ENCODE measurements around the gene FRYL. TPM values are rescaled to one million over a fixed set of nuclear protein-coding genes. Genes with fewer than 3 reads are reported as not detected.

Gene FRYL
- polyA plus RNA-seq, 3 donors = 10.8 to 15.8 (median 14.4) TPM

GRCh38 chr4:48490012-48490679, 289.9 kb downstream of the FRYL start, which contains the start of gene ZAR1:
ZAR1 (plus strand) TSS chr4:48490252; CDS start chr4:48490292, 40 bp downstream.
- no peak for DNase-seq
- H3K9ac ChIP-seq (ENCODE audit: insufficient read depth, low read length, poor library complexity, severe bottlenecking) = peak within 1 kb of the TSS; percentile 17
- peaks cover 0 to 12% (median 4%) of the 10 kb centered on the region in 7 donors for H3K9me3 Mint-ChIP-seq

GRCh38 chr4:48489683-48490011, 290.4 kb downstream of the FRYL start:
- Histone ChIP-seq H3K4me2 (replicated peaks; ENCODE audit: extremely low read depth, low read length, poor library complexity, severe bottlenecking) (peak overlapping the region; percentile 62), H2AFZ (ENCODE audit: insufficient read depth, low read depth, low read length, poor library complexity, severe bottlenecking) (peak overlapping the region; percentile 39), H3K36me3 (replicated peaks in 1 of 2; ENCODE audit: control insufficient read depth in 1 of 2, insufficient read depth in 2 of 2, low read length in 2 of 2) (no peaks in the 10 kb centered on the region), H3K27me3 (ENCODE audit: control insufficient read depth in 2 of 2, insufficient read depth in 2 of 2, low read length in 2 of 2) (peaks cover 64 to 80% of the 10 kb centered on the region in 2 donors), H3K4me1 (ENCODE audit: control insufficient read depth in 1 of 2, insufficient read depth in 2 of 2, low read length in 2 of 2) (peaks cover 0 to 15% of the 10 kb centered on the region in 2 donors), H4K20me1 (ENCODE audit: insufficient read depth, low read length) (no peaks in the 10 kb centered on the region), H3K4me3 (replicated peaks in 1 of 3; ENCODE audit: low read depth in 2 of 3, low read length in 3 of 3) (no peak overlapping the region), H3K79me2 (ENCODE audit: insufficient read depth, low read length) (no peaks in the 10 kb centered on the region), H3K9ac (ENCODE audit: insufficient read depth, low read length, poor library complexity, severe bottlenecking) (no peak overlapping the region), H3K9me3 (replicated peaks in 1 of 2; ENCODE audit: control insufficient read depth in 1 of 2, insufficient read depth in 1 of 2, low read length in 2 of 2) (peaks cover 3% of the 10 kb centered on the region in 2 donors), H3K27ac (ENCODE audit: low read depth in 1 of 2, low read length in 2 of 2) (no peak overlapping the region)
- H3K27ac Mint-ChIP-seq = no peak overlapping the region
- no peak for DNase-seq
- 10% methylated on average over 13 of the region's 14 CpGs for WGBS (ENCODE audit: insufficient coverage)
- peaks cover 0 to 15% (median 7%) of the 10 kb centered on the region in 7 donors for H3K9me3 Mint-ChIP-seq
- intact Hi-C loops (cut with micrococcal nuclease) = no loop called here
- H3K27me3 Mint-ChIP-seq (ENCODE audit: low read depth in 3 of 3) = peaks cover 62 to 78% (median 69%) of the 10 kb centered on the region in 3 donors
- H3K36me3 Mint-ChIP-seq = peaks cover 3% of the 10 kb centered on the region in 2 donors
- peak overlapping the region in 1 of 2 donors; percentile 79 for H3K4me3 Mint-ChIP-seq
- peaks cover 10% of the 10 kb centered on the region for H3K4me1 Mint-ChIP-seq
- TF ChIP-seq CTCF (IDR thresholded peaks at IDR 0.05) = no peak

More at GRCh38 chr4:48490012-48490679, 289.9 kb downstream of the FRYL start, which contains the start of gene ZAR1:
- WGBS (ENCODE audit: insufficient coverage) = 3% methylated on average over 77 of the region's 80 CpGs
- no peaks in the 10 kb centered on the region for H4K20me1 ChIP-seq (ENCODE audit: insufficient read depth, low read length)
- H3K4me1 Mint-ChIP-seq = peaks cover 7% of the 10 kb centered on the region
- no peak for TF ChIP-seq CTCF (IDR thresholded peaks at IDR 0.05)
- peaks cover 59 to 75% of the 10 kb centered on the region in 2 donors for H3K27me3 ChIP-seq (ENCODE audit: control insufficient read depth in 2 of 2, insufficient read depth in 2 of 2, low read length in 2 of 2)
- peak within 1 kb of the TSS; percentile 62 to 79 for H3K4me3 Mint-ChIP-seq
- no peaks in the 10 kb centered on the region for H3K36me3 Mint-ChIP-seq
- H3K79me2 ChIP-seq (ENCODE audit: insufficient read depth, low read length) = no peaks in the 10 kb centered on the region
- no peaks in the 10 kb centered on the region for H3K36me3 ChIP-seq (replicated peaks in 1 of 2; ENCODE audit: control insufficient read depth in 1 of 2, insufficient read depth in 2 of 2, low read length in 2 of 2)
- peak within 1 kb of the TSS; percentile 39 for H2AFZ ChIP-seq (ENCODE audit: insufficient read depth, low read depth, low read length, poor library complexity, severe bottlenecking)
- peaks cover 57 to 73% (median 66%) of the 10 kb centered on the region in 3 donors for H3K27me3 Mint-ChIP-seq (ENCODE audit: low read depth in 3 of 3)
- H3K27ac Mint-ChIP-seq = no peak within 1 kb of the TSS
- no peak within 1 kb of the TSS for H3K27ac ChIP-seq (ENCODE audit: low read depth in 1 of 2, low read length in 2 of 2)
- intact Hi-C loops (cut with micrococcal nuclease) = no loop called here
- peak within 1 kb of the TSS; percentile 62 for H3K4me2 ChIP-seq (replicated peaks; ENCODE audit: extremely low read depth, low read length, poor library complexity, severe bottlenecking)
- peaks cover 0 to 3% of the 10 kb centered on the region in 2 donors for H3K9me3 ChIP-seq (replicated peaks in 1 of 2; ENCODE audit: control insufficient read depth in 1 of 2, insufficient read depth in 1 of 2, low read length in 2 of 2)
- H3K4me3 ChIP-seq (replicated peaks in 1 of 3; ENCODE audit: low read depth in 2 of 3, low read length in 3 of 3) = peak within 1 kb of the TSS in 1 of 3 experiments; percentile 55
- peaks cover 0 to 15% of the 10 kb centered on the region in 2 donors for H3K4me1 ChIP-seq (ENCODE audit: control insufficient read depth in 1 of 2, insufficient read depth in 2 of 2, low read length in 2 of 2)

Data from CD14-positive monocyte (primary cell).